ENCODE measurements around the gene DOHH.
"Not testable (repeated sequence)": the region's sequence is repeated elsewhere in the genome, so short reads cannot be mapped to it uniquely, and the experiment has no call there.

DOHH gene

DNA sequence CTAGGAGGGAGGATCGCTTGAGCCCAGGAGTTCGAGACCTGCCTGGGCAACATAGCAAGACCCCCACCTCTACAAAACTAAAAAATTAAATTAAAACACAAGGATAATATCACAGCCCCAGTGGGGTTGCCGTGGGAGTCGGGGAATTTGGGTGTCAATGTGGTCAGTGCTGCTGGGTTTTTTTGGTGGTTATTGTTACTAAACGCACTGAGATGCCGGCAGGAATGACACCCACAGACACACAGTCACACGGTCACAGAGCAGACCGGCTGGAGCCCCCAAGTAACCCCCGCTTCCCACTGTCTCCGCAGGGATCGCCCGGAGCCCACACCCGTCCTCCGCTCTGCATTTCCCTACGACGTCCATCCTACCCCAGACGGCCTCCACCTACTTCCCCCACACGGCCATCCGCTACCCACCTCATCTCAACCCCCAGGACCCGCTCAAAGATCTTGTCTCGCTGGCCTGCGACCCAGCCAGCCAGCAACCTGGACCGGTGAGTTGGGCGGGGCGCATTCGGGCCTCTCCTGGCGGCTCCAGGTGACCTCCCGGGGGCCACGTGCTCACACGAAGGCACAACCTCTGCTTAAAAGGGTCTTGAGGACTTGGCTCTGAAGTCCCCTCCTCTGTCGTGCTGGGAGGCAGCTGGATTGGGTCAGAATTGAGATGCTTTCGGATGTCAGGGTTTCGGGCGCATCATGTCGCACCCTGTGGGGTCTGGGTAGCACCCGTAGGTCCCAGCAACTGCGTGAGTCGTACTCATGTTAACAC, 48.1 kb downstream of the DOHH start:
- Histone ChIP-seq H3K4me3 (no peak overlapping the region), H3K27ac (peak overlapping the region; percentile 88 to 93), H3K27me3 (no peaks in the 10 kb centered on the region), H3K4me1 (peaks cover 5 to 36% (median 23%) of the 10 kb centered on the region in 4 donors), H3K9me3 (no peaks in the 10 kb centered on the region), H3K36me3 (peaks cover 47 to 99% (median 84%) of the 10 kb centered on the region in 3 donors)
- TF ChIP-seq, protein P1, sequence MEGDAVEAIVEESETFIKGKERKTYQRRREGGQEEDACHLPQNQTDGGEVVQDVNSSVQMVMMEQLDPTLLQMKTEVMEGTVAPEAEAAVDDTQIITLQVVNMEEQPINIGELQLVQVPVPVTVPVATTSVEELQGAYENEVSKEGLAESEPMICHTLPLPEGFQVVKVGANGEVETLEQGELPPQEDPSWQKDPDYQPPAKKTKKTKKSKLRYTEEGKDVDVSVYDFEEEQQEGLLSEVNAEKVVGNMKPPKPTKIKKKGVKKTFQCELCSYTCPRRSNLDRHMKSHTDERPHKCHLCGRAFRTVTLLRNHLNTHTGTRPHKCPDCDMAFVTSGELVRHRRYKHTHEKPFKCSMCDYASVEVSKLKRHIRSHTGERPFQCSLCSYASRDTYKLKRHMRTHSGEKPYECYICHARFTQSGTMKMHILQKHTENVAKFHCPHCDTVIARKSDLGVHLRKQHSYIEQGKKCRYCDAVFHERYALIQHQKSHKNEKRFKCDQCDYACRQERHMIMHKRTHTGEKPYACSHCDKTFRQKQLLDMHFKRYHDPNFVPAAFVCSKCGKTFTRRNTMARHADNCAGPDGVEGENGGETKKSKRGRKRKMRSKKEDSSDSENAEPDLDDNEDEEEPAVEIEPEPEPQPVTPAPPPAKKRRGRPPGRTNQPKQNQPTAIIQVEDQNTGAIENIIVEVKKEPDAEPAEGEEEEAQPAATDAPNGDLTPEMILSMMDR (IDR thresholded peaks at IDR 0.05) = no peak
- intact Hi-C loops (cut with DNase I; ENCODE audit: low total_unique reads) = no loop called here
- DNase-seq = no peak

DNA sequence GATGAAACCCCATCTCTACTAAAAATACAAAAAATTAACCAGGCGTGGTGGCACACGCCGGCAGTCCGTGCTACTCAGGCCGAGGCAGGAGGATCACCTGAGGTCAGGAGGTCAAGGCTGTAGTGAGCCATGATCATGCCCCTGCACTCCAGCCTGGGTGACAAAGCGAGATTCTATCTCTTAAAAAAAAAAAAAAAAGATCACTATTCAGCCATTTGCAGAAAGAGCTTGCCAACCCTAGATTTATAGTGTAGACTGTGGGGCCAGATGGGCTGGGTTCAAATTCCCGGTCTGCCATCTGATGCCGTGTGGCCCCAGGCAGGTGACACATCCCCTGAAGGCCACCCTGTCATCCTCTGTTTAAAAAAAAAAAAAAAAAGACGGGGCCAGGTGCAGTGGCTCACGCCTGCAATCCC, 49.0 kb downstream of the DOHH start:
- Histone ChIP-seq H3K36me3 (peaks cover 44 to 96% (median 80%) of the 10 kb centered on the region in 3 donors), H3K9me3 (no peaks in the 10 kb centered on the region), H3K27me3 (no peaks in the 10 kb centered on the region), H3K27ac (peak overlapping the region; percentile 88 to 93), H3K4me3 (no peak overlapping the region), H3K4me1 (peaks cover 5 to 27% (median 16%) of the 10 kb centered on the region in 4 donors)
- TF ChIP-seq, protein P1 (IDR thresholded peaks at IDR 0.05) = no peak
- DNase-seq = no peak
- intact Hi-C loops (cut with DNase I; ENCODE audit: low total_unique reads) = no loop called here

- H3K27ac ChIP-seq = peak overlapping the region; percentile 88 to 93
- H3K4me1 ChIP-seq = peaks cover 5 to 27% (median 15%) of the 10 kb centered on the region in 4 donors
- TF ChIP-seq, protein P1 (IDR thresholded peaks at IDR 0.05) = no peak
- H3K4me3 ChIP-seq = no peak overlapping the region
- H3K27me3 ChIP-seq = no peaks in the 10 kb centered on the region
- DNase-seq = peak; percentile 91 to 96
- intact Hi-C loops (cut with DNase I; ENCODE audit: low total_unique reads) = no loop called here
- H3K9me3 ChIP-seq = no peaks in the 10 kb centered on the region
- peaks cover 45 to 96% (median 80%) of the 10 kb centered on the region in 3 donors for H3K36me3 ChIP-seq
Observed at GRCh38 chr19:3450796-3451411, 49.6 kb downstream of the DOHH start.

- intact Hi-C loops (cut with DNase I; ENCODE audit: low total_unique reads) = no loop called here
- peak overlapping the region; percentile 88 to 93 for H3K27ac ChIP-seq
Observed at GRCh38 chr19:3448616-3449334, 51.7 kb downstream of the DOHH start.

DNA sequence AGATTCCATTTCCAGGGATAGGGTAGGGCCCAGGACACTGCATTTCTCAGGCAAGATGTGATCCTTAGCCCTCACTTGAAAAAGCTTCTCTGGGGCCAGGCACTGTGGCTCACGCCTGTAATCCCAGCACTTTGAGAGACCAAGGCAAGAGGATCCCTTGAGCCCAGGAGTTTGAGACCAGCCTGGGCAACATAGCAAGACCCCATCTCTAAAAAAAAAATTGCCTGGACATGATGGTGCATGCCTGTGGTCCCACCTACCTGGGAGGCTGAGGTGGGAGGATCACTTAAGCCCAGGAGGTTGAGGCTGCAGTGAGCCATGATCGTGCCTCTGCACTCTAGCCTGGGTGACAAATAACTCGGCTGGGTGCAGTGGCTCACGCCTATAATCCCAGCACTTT, 53.8 kb downstream of the DOHH start:
- H3K9me3 ChIP-seq; H3K4me3 ChIP-seq; intact Hi-C loops (cut with DNase I; ENCODE audit: low total_unique reads); DNase-seq; H3K27me3 ChIP-seq: not testable (repeated sequence)
- peaks cover 5 to 51% (median 32%) of the 10 kb centered on the region in 4 donors for H3K4me1 ChIP-seq
- H3K36me3 ChIP-seq = peaks cover 20 to 93% (median 64%) of the 10 kb centered on the region in 3 donors
- peak overlapping the region in 1 of 2 donors; percentile 45 for H3K27ac ChIP-seq

More at GRCh38 chr19:3448616-3449334, 51.7 kb downstream of the DOHH start:
- H3K27me3 ChIP-seq = no peaks in the 10 kb centered on the region
- H3K36me3 ChIP-seq = peaks cover 37 to 95% (median 74%) of the 10 kb centered on the region in 3 donors
- H3K4me3 ChIP-seq = no peak overlapping the region
- TF ChIP-seq, protein P1 (IDR thresholded peaks at IDR 0.05) = no peak
- peaks cover 5 to 44% (median 33%) of the 10 kb centered on the region in 4 donors for H3K4me1 ChIP-seq
- no peaks in the 10 kb centered on the region for H3K9me3 ChIP-seq
- DNase-seq = no peak

Measured in tibial artery (tissue), 4 donors.